MCF 10A (cell line): ENCODE data around the gene PLEKHJ1. TPM values are rescaled to one million over a fixed set of nuclear protein-coding genes. Genes with fewer than 3 reads are reported as not detected.

ENCODE experiments used
- BruUV-seq: library from RNA; stranded (reverse); fragments of 400-500 nt; replicated peaks from 2 replicates; lab custom pipeline; 2021; lab: Mats Ljungman, UMichigan
- CTCF ChIA-PET: fragments of 300-600 bp; sonication (Branson Sonifier 250); formaldehyde crosslinking; extraction: SDS; loops from one replicate; lab custom pipeline; 2021; ENCODE audit warnings: antibody characterized with exemption, inconsistent platforms; lab: Yijun Ruan, JAX
- POLR2A ChIA-PET: fragments of 300-600, 350-650 bp; sonication (Branson Sonifier 250); formaldehyde crosslinking; extraction: SDS; loops from one replicate; lab custom pipeline; 2020; ENCODE audit warnings: antibody characterized with exemption, inconsistent platforms; lab: Yijun Ruan, JAX
- DNase-seq: peaks from one replicate; pipeline ENCODE4 v3.0.0-alpha.2; 2018; ENCODE audit not compliant: unreplicated experiment
- H3K27ac Mint-ChIP-seq: one replicate; pipeline ENCODE4 v1.8.0; 2022; ENCODE audit warnings: mild to moderate bottlenecking, low read depth, mixed read lengths; ENCODE audit not compliant: unreplicated experiment
- H3K27me3 Mint-ChIP-seq: one replicate; pipeline ENCODE4 v1.8.0; 2022; ENCODE audit warnings: mixed read lengths; ENCODE audit not compliant: insufficient read depth, unreplicated experiment
- H3K36me3 Mint-ChIP-seq: one replicate; pipeline ENCODE4 v1.8.0; 2022; ENCODE audit warnings: mild to moderate bottlenecking, moderate library complexity, mixed read lengths; ENCODE audit not compliant: insufficient read depth, unreplicated experiment
- H3K4me1 Mint-ChIP-seq: one replicate; pipeline ENCODE4 v1.8.0; 2022; ENCODE audit warnings: mixed read lengths; ENCODE audit not compliant: insufficient read depth, unreplicated experiment
- H3K4me3 Mint-ChIP-seq: one replicate; pipeline ENCODE4 v1.8.0; 2022; ENCODE audit warnings: mild to moderate bottlenecking, moderate library complexity, mixed read lengths; ENCODE audit not compliant: unreplicated experiment
- H3K9me3 Mint-ChIP-seq: one replicate; pipeline ENCODE4 v1.8.0; 2022; ENCODE audit warnings: mixed read lengths; ENCODE audit not compliant: unreplicated experiment
- intact Hi-C: fragments of 100-400 bp; cut with micrococcal nuclease; formaldehyde crosslinking; loops from 2 replicates; pipeline ENCODE4 v1.14.1; 2022
- total RNA-seq: library from RNA; stranded (reverse); gene quantifications from 2 replicates; pipeline ENCODE4 v1.2.3, GENCODE V29; 2022
- TF ChIP-seq, protein P1 (sequence below): fragments of 200-600 bp; IDR thresholded peaks from one replicate; pipeline ENCODE4 v1.8.0; 2022; ENCODE audit warnings: antibody characterized with exemption, mild to moderate bottlenecking; ENCODE audit not compliant: unreplicated experiment

The PLEKHJ1 gene
- total RNA-seq, 1 experiment from 2014 or later = 54.1 TPM

DNA sequence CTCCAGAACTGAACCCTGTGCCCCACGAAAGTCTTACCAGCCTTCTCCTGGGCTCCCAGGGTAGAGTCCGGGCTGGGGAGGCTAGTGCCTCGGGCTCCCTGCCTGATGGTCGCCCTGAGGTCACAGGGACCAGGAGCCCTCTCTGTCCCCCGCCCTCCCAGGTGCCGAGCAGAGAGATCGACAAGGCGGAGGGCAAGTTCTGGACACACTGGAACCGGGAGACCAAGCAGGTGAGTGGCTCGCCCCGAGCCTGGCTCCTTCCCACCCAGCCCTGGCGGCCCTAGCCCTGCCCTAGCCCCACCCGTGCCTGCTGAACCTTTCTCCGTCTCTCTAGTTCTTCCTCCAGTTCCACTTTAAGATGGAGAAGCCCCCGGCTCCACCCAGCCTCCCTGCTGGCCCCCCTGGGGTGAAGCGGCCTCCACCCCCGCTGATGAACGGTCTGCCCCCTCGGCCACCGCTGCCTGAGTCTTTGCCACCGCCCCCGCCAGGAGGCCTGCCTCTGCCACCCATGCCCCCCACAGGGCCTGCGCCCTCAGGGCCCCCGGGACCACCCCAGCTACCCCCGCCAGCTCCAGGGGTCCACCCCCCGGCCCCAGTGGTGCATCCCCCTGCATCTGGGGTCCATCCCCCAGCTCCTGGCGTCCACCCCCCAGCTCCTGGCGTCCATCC, 11.4 kb upstream of the PLEKHJ1 start:
- intact Hi-C loops = no loop called here
- DNase-seq = no peak

GRCh38 chr19:2246801-2247361, 10.8 kb upstream of the PLEKHJ1 start:
- POLR2A ChIA-PET = no interaction called here
- CTCF ChIA-PET = interaction anchor here (0.8 kb wide), 1 partner anchor 12 kb away, joined by 3 read pairs; no protein-coding TSS in a partner anchor

More for the DNA sequence above, 11.4 kb upstream of the PLEKHJ1 start:
- Mint-ChIP-seq H3K4me1 (peaks cover 5% of the 10 kb centered on the region), H3K27me3 (no peaks in the 10 kb centered on the region), H3K36me3 (peaks cover 65% of the 10 kb centered on the region), H3K9me3 (no peaks in the 10 kb centered on the region), H3K4me3 (no peak overlapping the region), H3K27ac (no peak overlapping the region)
- POLR2A ChIA-PET = no interaction called here
- CTCF ChIA-PET = no interaction called here
- TF ChIP-seq, protein P1, sequence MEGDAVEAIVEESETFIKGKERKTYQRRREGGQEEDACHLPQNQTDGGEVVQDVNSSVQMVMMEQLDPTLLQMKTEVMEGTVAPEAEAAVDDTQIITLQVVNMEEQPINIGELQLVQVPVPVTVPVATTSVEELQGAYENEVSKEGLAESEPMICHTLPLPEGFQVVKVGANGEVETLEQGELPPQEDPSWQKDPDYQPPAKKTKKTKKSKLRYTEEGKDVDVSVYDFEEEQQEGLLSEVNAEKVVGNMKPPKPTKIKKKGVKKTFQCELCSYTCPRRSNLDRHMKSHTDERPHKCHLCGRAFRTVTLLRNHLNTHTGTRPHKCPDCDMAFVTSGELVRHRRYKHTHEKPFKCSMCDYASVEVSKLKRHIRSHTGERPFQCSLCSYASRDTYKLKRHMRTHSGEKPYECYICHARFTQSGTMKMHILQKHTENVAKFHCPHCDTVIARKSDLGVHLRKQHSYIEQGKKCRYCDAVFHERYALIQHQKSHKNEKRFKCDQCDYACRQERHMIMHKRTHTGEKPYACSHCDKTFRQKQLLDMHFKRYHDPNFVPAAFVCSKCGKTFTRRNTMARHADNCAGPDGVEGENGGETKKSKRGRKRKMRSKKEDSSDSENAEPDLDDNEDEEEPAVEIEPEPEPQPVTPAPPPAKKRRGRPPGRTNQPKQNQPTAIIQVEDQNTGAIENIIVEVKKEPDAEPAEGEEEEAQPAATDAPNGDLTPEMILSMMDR = no peak
- BruUV-seq = no TSS peak

GRCh38 chr19:2246014-2246620, 10.0 kb upstream of the PLEKHJ1 start:
- ChIA-PET CTCF (interaction anchor here (0.8 kb wide), 1 partner anchor 11 kb away, joined by 3 read pairs; no protein-coding TSS in a partner anchor), POLR2A (no interaction called here)
- BruUV-seq = no TSS peak
- intact Hi-C loops = no loop called here
- H3K27ac Mint-ChIP-seq = no peak overlapping the region
- H3K9me3 Mint-ChIP-seq = no peaks in the 10 kb centered on the region
- H3K36me3 Mint-ChIP-seq = peaks cover 71% of the 10 kb centered on the region
- no peak for DNase-seq
- H3K4me1 Mint-ChIP-seq = peaks cover 9% of the 10 kb centered on the region
- TF ChIP-seq, protein P1 = no peak
- H3K4me3 Mint-ChIP-seq = no peak overlapping the region
- H3K27me3 Mint-ChIP-seq = no peaks in the 10 kb centered on the region

More at GRCh38 chr19:2246801-2247361, 10.8 kb upstream of the PLEKHJ1 start:
- peak; percentile 67 for DNase-seq
- Mint-ChIP-seq H3K36me3 (peaks cover 71% of the 10 kb centered on the region), H3K27me3 (no peaks in the 10 kb centered on the region), H3K4me1 (peaks cover 5% of the 10 kb centered on the region), H3K9me3 (no peaks in the 10 kb centered on the region), H3K27ac (no peak overlapping the region), H3K4me3 (no peak overlapping the region)
- TF ChIP-seq, protein P1 = no peak
- no TSS peak for BruUV-seq
- intact Hi-C loops = no loop called here

DNA sequence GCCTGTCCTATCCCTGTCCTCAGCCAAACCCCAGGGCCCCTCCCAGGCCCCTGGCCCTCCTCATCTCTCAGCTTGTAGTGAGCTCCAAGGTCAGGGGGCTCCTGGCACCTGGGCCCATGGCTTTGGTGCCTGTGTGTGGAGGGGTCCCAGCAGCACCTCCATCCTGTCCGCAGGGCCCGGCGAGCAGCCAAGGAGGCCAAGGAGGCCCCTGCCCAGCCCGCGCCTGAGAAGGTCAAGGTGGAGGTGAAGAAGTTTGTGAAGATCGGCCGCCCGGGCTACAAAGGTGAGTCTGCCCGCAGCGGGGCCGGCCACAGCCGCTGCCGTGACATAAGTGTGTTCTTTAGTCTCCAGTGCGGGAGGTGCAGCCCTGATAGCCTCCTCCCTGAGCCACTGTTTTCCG, 9.1 kb upstream of the PLEKHJ1 start:
- Mint-ChIP-seq H3K27ac (no peak overlapping the region), H3K36me3 (peaks cover 69% of the 10 kb centered on the region), H3K4me3 (no peak overlapping the region), H3K9me3 (no peaks in the 10 kb centered on the region), H3K4me1 (peaks cover 17% of the 10 kb centered on the region), H3K27me3 (no peaks in the 10 kb centered on the region)
- BruUV-seq = no TSS peak
- TF ChIP-seq, protein P1 = no peak
- intact Hi-C loops = no loop called here
- DNase-seq = no peak
- POLR2A ChIA-PET = no interaction called here
- CTCF ChIA-PET = no interaction called here
